GM19238 (cell line): Measurements from ENCODE around the gene RLN1.
"Not testable (repeated sequence)": the region's sequence is repeated elsewhere in the genome, so short reads cannot be mapped to it uniquely, and the experiment has no call there.

Source experiments
- DNase-seq: peaks from one replicate; pipeline ENCODE4 v3.0.0; 2011; ENCODE audit warnings: low spot score; ENCODE audit not compliant: insufficient read length

RLN1 gene

DNA sequence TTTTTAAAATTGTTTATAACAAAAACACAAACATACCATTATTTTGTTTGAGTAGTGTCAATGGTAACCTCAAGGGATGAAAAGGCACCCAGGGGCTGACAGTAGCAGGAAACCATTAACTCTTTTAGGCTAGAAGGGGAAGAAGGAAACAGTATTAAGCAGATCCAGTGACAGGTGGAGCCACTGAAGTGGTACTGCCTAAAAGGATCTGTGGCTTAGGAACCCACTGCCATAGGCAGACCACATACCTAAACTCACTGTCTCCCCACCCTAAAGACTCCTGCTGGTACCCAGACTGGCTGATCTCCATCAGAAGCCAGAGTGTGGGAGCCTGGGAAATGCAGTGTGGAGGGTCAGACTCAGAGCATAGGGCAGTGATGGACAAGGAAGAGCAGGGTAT, 13.5 kb downstream of the RLN1 start:
- no peak for DNase-seq

DNA sequence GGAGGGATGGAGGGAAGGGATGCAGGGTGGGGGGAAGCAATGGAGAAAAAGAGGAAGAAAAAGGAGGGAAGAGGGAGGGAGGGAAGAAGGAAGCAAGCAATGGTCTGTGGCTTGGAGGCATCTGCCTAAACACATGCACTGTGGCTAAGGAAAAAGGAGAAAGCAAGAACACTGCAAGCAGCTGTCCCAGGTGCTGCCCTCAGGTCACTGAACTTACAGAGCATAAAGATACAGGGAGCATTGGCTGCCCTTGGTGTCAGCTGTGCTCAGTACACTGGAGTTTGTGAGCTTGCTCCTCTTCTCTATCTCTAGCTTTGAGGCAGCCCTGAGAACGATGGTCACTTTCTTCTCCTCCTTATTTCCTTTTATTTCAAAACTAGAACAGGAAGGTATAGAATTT, 18.1 kb downstream of the RLN1 start:
- not testable (repeated sequence) for DNase-seq

DNA sequence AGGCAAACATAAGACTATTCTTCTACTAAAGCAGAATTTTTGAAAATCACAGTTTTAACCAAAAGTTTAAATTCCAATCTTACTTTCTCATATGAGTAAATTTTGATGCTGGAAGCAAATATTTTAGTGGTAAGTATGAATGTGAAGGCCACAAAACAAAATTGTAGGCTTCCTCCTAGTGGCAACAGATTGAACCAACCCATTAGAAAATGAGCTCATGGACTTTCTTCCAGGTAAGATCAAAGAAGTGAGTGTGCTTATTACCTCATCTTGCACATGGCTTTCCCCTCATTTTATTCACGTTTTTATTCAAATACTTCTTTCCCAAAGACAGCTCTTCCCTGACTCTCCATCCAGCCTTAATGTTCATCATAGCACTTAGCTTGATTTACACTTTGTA, 18.6 kb downstream of the RLN1 start:
- no peak for DNase-seq

DNA sequence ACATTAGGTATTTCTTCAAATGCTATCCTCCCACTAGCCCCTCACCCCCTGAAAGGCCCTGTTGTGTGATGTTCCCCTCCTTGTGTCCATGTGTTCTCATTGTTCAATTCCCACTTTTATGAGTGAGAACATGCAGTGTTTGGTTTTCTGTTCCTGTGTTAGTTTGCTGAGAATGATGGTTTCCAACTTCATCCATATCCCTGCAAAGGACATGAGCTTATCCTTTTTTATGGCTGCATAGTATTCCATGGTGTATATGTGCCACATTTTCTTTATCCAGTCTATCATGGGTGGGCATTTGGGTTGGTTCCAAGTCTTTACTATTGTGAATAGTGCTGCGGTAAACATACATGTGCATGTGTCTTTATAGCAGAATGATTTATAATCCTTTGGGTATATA, 23.3 kb downstream of the RLN1 start:
- not testable (repeated sequence) for DNase-seq

DNA sequence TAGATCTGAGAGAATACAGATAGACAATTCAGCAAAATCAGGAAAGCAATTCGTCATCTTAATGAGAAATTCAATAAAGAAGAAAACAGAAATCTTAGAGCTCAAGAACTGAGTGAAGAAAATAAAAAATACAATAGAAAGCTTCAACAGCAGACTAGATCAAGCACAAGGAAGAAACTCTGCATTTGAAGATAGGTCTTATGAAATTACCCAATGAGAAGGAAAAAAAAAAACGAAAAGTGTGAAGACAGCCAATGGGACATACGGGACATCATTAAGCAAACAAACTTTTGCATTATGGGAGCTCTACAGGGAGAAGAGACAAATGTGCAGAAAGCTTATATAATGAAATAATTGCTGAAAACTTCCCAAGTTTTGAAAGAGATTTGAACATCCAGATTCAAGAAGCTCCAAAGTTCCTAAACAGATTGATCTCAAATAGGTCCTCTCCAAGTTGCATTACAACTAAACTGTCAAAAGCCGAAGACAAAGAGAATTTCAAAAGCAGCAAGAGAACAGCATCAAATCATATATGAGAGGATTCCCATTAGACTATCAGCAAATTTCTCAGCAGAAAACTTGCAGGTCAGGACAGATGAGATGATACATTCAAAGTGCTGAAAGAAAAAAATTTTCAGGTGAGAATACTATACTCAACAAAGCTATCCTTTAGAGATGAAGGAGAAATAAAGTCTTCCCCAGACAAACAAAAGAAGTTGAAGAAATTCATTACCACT, 24.3 kb downstream of the RLN1 start:
- no peak for DNase-seq

DNA sequence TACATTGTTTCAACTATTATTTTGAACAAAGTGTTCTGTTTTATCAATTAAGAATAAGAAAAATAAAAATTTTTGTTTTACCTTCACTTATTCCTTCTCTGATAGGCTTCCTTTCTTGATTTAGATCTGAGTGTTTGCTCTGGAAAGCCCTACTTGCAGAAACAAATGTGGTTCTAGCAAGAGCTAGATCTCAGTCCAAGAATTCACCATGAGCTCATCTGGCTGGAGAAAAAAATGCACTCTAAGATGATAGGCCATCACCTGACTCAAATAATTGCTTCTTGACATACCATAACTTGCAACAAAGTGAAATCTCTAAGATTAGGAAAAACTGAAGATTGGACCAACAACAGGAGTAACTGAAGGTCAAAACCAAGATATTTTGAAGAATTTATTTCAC, 28.8 kb downstream of the RLN1 start:
- no peak for DNase-seq

DNA sequence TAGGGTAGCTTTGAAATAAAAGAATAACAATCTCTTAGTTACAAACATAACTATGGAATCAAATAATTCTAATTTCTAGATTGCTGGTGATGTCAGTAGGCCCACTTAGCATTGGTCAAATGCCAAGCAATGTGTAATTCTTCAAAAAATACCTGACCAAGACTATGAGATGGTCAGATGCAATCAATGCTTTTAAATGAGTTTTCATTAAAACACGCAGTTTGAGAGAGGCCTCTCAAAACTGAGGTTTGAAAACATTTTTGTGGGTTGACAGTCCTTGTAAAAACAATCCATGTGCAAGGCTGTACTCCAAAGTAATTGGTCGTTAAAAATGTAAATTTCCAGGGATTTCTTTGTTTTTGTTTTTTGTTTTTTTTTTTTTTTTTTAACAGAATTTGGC, 33.9 kb downstream of the RLN1 start:
- no peak for DNase-seq

DNA sequence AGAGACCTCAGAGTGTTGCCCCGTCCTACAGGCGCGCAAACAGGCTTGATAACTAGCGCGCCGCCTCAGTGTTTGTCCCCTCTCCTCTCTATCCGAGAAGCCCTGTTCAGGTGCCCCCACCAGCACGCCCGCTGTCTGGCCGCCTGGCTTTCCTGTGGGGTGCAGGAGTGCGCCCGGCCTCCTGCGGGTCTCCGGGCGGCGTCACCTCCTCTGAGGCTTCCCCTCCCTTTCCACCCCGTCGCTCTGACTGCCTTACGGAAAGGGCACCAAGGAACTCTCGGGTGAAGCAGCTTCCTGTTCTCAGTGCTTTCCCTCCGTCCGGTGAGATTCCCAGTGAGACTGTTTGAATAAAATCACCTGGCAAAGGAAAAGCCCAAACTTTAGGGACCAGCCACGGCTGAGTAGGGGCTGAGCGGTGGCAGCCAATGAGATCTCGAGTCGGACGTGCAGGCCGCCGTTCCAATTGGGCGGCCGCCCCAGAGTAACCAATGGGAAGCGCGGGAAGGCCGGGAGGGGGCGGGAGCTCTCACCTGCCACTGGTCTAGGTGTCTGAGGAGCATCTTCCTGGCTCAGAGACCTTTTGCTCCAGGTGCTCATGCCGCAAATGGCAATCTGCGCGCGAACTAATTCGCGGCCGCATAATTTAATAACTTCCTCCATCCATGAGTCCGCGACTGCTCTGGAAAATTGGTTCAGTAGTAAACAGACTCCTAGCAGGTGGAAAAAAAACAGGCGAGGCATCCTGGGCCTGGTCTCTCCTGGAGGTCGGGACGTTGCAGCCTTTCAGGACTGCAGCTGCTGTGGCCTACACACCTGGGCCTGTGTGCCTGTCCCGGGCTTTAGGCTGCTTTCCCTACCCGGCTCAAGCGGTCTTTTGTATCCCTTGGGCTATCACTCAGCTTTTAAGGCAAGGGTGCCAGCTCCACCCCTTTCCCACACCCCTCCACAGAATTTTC, 35.6 kb downstream of the RLN1 start, which contains the start of gene RLN2:
RLN2 (minus strand) TSS at position 877 of the 956 bp plus-strand sequence; CDS start at position 741, 136 bp downstream.
- DNase-seq, result not testable (repeated sequence)

DNA sequence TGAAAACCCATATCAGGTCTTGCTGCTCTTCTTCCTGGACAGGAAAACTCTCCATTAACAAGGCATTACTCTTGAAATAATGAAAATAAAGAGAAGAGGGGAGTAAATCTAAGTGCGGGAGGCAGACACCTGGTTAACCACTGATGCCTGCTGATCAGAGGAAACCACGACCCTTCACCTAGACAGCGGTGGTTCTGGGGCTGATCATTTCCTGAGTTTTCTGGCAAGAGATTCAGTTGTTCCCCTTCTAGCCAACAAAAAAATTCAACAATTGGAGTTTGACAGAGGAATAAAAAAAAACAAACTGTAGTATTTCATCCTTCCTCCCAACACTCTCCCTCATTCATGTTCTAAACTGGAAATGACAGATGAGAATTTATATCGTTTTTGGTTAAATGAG, 38.1 kb downstream of the RLN1 start:
- no peak for DNase-seq

DNA sequence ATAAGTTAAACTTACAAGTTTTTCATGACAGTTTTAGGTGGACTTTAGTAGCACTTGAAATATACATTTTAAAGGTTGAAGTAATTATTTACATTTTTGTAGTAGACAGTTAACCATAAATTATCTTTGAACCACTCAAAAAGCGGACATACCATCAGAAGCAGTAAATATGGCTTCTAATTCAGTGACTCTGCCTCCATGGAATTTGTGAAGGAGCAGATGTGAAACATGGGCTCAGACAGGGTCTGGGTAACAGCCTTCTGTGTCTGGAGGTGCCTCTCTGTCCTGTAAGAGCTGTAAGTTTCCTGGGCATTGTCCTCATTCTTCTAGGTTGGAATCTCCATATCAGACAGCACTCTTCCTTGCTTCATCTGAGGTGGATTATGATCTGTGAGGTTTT, 47.5 kb downstream of the RLN1 start:
- no peak for DNase-seq

DNA sequence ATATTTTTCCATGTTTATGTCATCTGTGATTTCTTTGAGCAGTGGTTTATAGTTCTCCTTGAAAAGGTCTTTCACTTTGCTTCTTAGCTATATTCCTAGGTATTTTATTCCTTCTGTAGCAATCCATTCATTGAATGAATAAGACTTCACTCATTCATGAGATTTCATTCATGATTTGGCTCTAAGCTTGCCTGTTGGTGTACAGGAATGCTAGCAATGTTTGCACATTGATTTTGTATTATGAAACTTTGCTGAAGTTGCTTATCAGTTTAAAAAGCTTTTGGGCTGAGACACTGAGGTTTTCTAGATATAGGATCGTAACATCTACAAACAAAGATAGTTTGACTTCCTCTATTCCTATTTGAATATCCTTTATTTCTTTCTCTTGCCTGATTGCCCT, 51.1 kb downstream of the RLN1 start:
- no peak for DNase-seq

DNA sequence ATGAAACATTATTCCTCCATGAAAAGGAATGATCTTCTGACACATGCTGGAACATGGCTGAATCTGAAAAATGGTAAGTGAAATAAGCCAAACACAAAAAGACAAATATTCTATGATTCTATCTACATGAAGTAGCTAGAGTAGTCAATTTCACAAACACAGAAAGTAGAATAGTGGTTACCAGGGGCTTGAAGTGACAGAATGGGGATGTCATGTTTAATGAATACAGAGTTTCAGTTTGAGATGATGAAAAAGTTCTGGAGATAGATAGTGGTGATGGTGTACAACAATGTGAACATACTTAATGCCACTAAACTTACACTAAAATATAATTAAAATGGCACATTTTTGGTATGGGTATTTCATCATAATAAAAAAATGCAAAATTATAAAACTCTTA, 53.4 kb downstream of the RLN1 start:
- no peak for DNase-seq
